Cortex of kidney (tissue), 1 donor: ENCODE results near the gene CFC1B.
"Not testable (repeated sequence)": the region's sequence is repeated elsewhere in the genome, so short reads cannot be mapped to it uniquely, and the experiment has no call there.

Experiments
- DNase-seq: peaks from one replicate; lab custom pipeline; 2025; lab: John Stamatoyannopoulos, UW

Gene CFC1B

GRCh38 chr2:130566165-130566564, 45.1 kb downstream of the CFC1B start:
- not testable (repeated sequence) for DNase-seq

DNA sequence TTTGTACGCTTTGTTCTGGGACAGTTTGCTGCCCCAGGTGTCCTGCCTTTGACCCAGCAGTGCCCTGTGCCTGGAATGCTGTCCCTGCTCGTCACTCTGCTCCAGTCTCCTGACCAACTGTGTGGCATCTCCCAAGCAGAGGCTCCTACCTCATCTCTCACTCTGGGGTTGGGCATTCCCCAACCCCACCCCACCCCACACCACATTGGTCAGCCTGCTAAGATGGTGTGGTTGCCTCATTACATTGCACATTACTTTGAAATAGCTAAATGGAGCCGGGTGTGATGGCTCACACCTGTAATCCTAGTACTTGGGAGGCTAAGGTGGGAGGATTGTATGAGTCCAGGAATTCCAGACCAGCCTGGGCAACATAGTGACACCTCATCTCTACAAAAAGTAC, 50.9 kb downstream of the CFC1B start:
- not testable (repeated sequence) for DNase-seq

GRCh38 chr2:130574230-130574629, 53.2 kb downstream of the CFC1B start:
- not testable (repeated sequence) for DNase-seq

GRCh38 chr2:130576209-130576784, 55.3 kb downstream of the CFC1B start:
- DNase-seq, result not testable (repeated sequence)

DNA sequence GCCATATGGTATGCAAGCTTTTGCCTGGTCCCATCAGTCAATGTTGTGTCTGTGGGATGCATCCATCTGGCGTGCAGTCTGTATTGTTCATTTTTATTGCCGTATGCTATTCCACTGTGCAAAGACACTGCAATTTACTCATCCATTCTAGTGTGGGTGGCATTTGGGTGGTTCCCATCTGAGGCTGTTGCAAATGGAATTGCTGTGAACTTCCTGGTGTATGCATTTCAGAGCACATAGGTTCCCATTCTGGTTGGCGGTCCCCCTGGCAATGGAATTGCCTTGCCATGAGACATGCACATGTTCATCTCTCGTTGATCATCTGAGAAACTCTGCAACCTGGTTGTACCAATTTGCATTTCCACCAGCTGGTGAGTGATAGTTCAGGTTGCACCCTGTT, 56.5 kb downstream of the CFC1B start:
- DNase-seq, result not testable (repeated sequence)
